ENCODE measurements around the gene NRCAM.

The NRCAM gene

DNA sequence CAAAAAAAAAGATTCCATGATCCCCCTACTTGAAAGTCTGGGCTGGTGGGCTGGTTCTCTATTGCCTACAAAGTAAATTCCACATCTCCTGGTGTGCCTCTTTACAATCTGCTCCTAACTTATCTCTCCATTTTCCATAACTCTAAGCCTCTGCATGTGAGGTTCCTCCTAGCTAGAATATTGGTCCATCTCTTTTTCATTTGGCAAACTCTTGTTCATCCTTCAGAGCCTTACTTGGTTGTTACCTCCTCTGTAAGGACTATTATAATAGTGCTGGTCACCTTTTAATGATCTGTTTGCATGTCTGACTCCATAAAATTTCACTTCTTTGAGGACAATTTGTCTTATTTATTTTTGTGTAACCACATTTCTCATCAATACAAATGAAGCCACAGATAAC is 1.6 kb upstream of the NRCAM start:
- DNase-seq: no peak

DNA sequence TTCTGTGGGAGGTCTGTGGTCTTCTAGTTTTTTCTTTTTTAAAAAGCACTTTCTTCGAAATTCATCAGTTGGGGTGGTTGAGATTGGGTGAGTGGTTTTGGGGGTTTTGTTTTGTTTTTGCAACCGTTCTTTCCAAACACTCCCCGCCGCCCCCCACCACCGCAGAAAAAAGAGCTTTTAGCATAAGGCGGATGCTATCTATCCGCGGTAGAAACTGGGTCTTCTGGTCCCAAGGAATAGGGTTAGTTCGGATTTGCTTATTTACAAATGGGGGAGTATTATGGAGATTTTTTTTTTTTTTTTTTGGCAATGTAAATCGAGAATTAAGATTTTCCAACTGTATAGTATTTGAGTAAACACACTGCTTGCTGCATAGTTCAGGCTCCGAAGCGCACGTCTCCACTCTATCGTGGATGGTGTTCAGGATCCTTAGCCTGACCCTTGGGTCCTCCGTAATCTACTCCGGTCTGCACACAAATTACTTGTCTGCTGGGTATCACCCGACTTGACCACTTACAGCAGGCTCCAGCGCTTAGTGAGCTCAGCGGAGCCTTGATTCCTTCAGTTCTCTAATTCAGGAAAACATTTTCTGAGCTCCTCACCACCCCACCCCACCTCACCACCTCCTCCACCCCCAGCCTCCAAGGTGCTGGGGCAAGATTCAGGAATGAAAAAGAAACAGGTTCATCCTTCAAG is 757 bp upstream of the NRCAM start:
- DNase-seq: no peak

GRCh38 chr7:108455551-108455997 is 662 bp downstream of the NRCAM start:
- no peak for DNase-seq

DNA sequence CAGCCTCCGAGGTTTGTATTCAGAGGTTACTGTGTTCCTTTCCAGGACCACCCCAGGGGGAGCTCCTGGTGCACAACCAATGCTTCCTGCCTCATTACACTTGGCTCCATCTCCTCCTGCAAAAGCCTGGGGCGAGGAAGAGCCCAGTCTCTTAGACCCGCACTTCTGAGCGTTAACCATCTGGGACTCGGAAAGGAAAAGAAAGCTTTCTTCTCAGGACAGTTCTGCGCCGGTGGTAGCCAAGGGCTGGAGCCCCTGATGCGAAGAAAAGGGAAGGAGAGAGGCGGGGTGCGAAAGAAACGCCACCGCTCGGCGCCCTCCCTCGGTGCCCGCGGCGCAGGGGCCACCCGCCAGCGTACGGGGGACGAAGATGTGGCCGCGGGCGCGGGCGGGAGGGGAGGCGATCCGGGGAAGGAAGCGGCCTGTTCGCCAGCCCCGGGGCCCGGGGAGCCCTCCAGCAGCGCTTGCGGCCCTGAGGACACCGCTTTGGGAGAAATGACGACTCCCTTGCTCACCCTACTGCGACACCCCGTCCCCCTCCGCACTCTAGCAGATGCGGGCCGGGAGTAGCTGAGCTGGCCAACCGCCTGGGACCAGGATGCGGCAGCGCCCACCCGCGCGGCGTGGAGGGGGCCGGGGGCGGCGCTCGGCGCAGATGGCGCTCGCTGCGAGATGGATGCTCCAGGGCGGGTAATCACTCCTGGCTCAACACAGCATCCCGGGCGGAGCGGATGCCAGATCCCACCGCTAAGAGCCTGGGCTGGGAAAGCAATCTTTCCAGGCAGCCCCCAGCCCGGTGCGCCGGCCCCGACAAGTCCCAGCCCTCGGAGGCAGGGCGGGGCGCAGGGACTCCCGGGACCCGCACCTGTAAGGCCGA is 1.3 kb downstream of the NRCAM start:
- no peak for DNase-seq

DNA sequence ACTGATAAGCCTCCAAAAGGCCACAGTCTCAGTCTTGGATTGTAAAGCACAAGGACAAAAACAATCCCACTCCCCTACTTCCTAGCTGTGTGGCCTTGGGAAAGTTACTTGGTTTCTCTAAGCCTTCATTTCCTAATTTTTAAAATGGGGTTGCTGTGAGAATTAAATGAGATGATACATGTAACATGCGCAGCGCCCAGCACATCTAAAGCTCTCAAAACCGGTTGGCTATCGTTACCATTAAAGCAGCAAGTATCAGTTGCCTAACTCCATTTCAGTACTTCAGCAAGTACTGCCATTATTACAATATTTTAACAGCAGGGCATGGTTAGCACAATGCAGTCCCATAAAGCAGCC is 1.9 kb downstream of the NRCAM start:
- DNase-seq: no peak

DNA sequence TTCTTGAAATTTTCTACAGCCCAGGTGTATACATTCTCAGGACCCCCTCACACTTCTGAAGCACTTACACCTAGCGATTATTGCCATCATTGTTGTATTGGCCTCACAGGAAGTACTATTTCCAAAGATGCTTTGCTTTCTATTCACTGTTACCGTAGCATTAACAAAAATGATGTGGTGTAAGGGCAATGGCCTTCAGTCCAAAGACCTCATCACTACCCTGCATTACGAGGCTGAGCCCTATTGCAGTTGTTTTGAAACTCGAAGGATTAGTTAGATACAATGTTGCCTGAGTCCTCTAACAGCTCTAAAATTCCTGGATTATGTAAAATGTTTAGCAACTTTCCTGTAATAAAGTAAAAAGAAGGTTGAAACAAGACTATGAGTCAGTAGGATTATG is 2.9 kb downstream of the NRCAM start:
- DNase-seq: no peak

DNA sequence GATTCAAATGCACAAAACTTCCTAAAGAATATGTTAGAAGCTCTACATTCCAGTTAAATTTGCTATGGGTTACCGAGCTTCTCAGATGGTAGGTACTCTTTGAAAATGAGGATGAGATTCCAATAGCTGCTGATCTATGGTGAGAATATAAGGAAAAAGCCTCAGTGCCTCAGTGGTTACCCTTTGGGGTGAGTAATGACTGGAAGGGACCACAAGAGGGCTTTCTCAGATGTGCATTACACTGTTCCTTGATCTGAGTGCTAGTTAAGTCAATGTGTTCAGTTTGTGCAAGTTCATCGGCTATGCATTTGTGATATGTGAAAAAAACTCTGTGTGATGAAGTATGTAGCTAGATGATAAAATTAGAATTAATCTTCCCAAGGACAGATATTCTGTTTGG is 3.5 kb downstream of the NRCAM start:
- no peak for DNase-seq

- no peak for DNase-seq
These were observed 4.9 kb downstream of the NRCAM start for GRCh38 chr7:108451296-108451848.

DNA sequence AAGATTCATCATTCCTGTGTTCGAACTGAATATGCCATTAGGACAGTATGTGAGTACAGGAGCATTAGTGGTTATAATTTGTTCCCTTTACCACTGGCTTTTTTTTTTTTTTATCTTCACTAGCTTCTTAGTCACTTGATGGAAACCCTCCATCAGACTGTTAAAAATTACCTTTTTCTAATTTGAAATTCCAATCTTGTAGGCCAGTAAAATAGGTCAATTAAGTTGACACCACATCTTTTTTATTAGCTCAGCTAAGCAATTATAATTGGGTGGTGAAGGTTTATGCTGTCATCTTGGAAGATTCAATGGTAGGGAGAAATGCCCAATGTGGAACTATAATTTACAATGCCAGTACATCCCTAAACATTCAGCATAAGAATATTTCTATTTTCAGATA is 6.1 kb downstream of the NRCAM start:
- DNase-seq: no peak

DNA sequence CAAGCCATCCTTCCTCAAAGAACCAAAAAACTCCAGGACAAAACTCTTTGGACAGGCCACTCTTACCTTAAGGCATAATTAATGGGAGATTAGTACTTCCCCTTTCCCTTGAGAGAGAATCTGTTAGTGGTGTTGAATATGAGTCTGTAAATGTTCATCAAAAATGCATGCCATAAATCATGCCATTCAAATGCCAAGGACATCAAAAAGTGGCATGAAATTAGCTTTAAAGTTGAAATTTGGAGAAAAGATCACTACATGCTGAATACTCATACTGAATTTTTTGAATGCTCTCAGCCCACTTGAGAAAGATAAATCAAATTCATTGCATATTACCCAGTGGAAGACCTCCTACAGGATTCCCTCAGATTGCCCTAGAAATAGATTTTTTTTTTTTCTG is 6.7 kb downstream of the NRCAM start:
- no peak for DNase-seq

GRCh38 chr7:108448584-108449505 is 7.4 kb downstream of the NRCAM start:
- DNase-seq: no peak

- DNase-seq: no peak
These were observed 14.1 kb downstream of the NRCAM start for GRCh38 chr7:108442039-108442568.

- no peak for DNase-seq
These were observed 14.8 kb downstream of the NRCAM start for GRCh38 chr7:108441392-108441955.

DNA sequence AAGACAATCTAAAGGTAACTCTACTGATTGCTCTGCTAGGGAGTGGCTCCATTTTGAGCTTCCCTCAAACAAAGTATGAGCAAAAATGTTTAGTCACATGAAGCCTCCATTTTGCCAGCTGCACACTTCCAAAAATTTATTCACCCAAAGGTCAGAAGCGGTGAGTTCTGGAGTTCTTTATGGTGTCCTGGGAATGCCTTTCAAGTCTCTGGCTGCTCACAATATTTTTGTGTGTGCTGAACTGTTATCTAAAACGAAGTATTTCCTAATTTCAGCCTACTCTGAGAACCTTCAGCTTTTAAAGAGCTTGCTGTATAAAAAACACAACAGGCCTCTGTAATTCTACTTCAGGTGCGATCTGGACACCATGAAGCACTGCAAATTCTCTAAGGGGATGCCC is 15.6 kb downstream of the NRCAM start:
- no peak for DNase-seq

GRCh38 chr7:108436906-108437305 is 19.3 kb downstream of the NRCAM start:
- no peak for DNase-seq

DNA sequence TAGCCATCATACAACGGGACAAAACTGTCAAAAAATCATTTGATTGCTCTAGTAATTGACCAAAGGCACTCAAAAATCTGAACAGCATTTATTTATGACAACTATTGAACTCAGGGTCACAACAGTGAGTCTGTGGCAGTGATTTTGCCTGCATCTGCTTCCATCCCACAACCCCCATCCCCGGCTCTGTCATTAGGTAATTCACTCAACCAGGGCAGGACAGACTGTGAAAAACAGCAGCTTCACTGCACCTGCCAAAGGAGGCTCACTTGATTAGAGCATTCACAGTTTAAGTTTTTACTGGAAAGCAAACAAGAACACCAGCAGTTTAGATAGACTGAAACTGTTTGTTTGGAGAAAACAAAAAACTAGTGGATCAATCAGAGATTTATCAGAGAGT is 22.2 kb downstream of the NRCAM start:
- DNase-seq: no peak

DNA sequence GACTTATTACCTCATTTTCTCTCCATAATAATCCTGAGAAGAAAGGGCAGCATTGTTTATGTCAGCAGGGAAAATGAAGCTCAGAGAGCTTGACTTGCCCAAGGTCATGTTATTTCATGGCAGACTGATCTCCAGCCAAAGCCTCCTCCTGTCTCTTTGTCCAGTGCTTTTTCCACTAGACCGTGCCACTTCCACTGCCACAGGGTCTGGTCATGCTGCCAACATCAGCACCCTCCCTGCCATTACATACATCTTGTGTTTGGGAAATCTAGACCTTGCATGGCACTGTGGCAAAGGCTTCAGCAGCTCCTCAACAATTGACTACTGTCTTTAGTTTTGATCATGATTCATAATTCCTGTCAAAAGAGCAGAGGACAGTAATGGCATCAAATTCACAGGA is 25.1 kb downstream of the NRCAM start:
- DNase-seq: no peak

- no peak for DNase-seq
These were observed 25.6 kb downstream of the NRCAM start for GRCh38 chr7:108430664-108431063.

DNA sequence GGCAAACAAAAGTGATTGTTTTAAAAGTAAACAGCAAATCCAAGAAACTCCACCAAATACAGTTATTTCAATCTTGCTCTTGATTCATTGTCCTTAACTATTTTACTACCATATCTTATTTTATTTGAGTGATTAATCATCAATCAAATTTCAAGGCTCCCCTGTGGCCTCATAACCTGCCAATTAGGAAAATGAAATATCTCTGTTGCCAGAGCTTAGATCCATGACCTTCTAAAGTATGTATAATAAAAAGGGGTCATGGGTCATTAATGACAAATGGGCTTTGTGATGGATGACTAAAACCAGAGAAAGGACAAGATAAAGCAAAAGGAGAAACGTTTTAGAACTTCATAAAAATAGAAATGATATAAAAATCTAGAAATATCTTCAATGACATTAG is 28.5 kb downstream of the NRCAM start:
- no peak for DNase-seq

DNA sequence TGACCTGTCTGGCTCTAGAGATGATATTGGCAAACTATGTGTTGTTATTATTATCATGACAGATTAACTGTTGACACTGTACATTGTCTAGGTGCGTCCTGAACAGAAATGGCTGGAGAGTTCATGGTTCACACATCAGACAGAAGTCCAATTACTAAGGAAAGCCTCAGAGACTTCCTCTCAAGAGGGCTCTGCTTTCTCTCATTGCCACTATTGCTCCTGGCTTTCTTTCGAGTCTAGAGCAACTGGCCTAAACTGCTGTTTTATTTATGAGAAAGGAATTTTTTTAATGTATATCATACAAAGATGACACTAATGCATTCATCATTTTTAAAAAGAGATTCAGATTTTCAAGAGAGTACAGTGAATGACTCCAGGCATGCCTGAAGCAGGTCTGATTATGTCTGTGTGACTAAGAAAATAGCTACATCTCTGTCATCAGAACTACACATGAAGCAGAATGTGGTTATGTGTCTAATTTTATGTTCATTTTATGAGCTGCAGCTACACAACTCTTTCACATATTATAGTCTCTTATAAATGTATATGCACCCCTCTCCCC is 30.4 kb downstream of the NRCAM start:
- no peak for DNase-seq

GRCh38 chr7:108424013-108424412 is 32.2 kb downstream of the NRCAM start:
- DNase-seq: no peak
